HepG2 (cell line): ENCODE data around the gene NKAIN2. TPM values are rescaled to one million over a fixed set of nuclear protein-coding genes. Genes with fewer than 3 reads are reported as not detected.
A peak's percentile ranks its signal among the peaks of the same experiment; 100 is the strongest.
"Not testable (repeated sequence)": the region's sequence is repeated elsewhere in the genome, so short reads cannot be mapped to it uniquely, and the experiment has no call there.

Experiments
- ATAC-seq: fragments of 200-7000 bp; cut with Tn5 transposase; 3 replicates; pipeline ENCODE4 v1.9.1; 2020; ENCODE audit warnings: mild to moderate bottlenecking, moderate library complexity
- BruUV-seq: library from RNA; stranded (reverse); fragments of 400-500 nt; replicated peaks from 2 replicates; lab custom pipeline; 2021; lab: Mats Ljungman, UMichigan
- CTCF ChIA-PET: fragments of 300-600 bp; formaldehyde crosslinking; extraction: SDS; loops from one replicate; lab custom pipeline; 2021; ENCODE audit warnings: low total read pairs, inconsistent platforms, low intra/inter-chr PET ratio; lab: Yijun Ruan, JAX
- POLR2A ChIA-PET: fragments of 350-600 bp; sonication (Branson Sonifier 250); formaldehyde crosslinking; loops from one replicate; lab custom pipeline; 2020; ENCODE audit warnings: antibody characterized with exemption, inconsistent platforms; lab: Yijun Ruan, JAX
- DNase-seq: peaks from one replicate; pipeline ENCODE4 v3.0.0-alpha.2; 2015; ENCODE audit warnings: low spot score
- FAIRE-seq: peaks from 3 replicates; lab custom pipeline; 2011; peaks lifted over from hg19 to GRCh38; lab: Jason Lieb, UNC
- H2AFZ ChIP-seq: one replicate; pipeline ENCODE4 v1.6.1; 2011; ENCODE audit warnings: low read length, inconsistent platforms
- H3K27ac ChIP-seq: fragments of 300-600 bp; 3 replicates; pipeline ENCODE4 v1.8.0; 2011; ENCODE audit warnings: mixed run types, mild to moderate bottlenecking, mixed read lengths, low read length, inconsistent platforms; ENCODE audit not compliant: insufficient read depth; ENCODE audit errors: extremely low read length
- H3K27me3 ChIP-seq, 2 experiments: fragments of 200-600 bp in 1 of 2; 2 replicates in 1 of 2; 3 replicates in 1 of 2; pipeline versions ENCODE4 v1.6.0 to v1.8.0; 2011; ENCODE audit warnings: low read length in 2 of 2, mild to moderate bottlenecking in 2 of 2, moderate library complexity in 2 of 2, inconsistent platforms in 1 of 2; ENCODE audit not compliant: insufficient read depth in 2 of 2, control insufficient read depth in 1 of 2
- H3K36me3 ChIP-seq, 2 experiments: fragments of 200-600 bp in 1 of 2; replicated peaks in 1 of 2; 2 replicates in 1 of 2; 3 replicates in 1 of 2; pipeline versions ENCODE4 v1.5.1 to v1.8.0; 2011; ENCODE audit warnings: low read length in 2 of 2, inconsistent platforms in 1 of 2; ENCODE audit not compliant: insufficient read depth in 2 of 2, control insufficient read depth in 1 of 2
- H3K4me1 ChIP-seq: 2 replicates; pipeline ENCODE4 v1.5.1; 2012; ENCODE audit warnings: low read length, inconsistent platforms; ENCODE audit not compliant: insufficient read depth
- H3K4me2 ChIP-seq: 2 replicates; pipeline ENCODE4 v1.6.0; 2011; ENCODE audit warnings: low read depth, low read length, inconsistent platforms
- H3K4me3 ChIP-seq, 3 experiments: fragments of 200-600 bp in 1 of 3; sonication (generic), shearing (Covaris generic) in 1 of 3; replicated peaks in 1 of 3; 2 replicates each; pipeline ENCODE4 v1.5.1; 2011 to 2016; ENCODE audit warnings: low read length in 3 of 3, inconsistent platforms in 2 of 3, low read depth in 2 of 3, mild to moderate bottlenecking in 2 of 3, control low read depth in 1 of 3, mixed read lengths in 1 of 3; ENCODE audit not compliant: insufficient read depth in 1 of 3
- H3K79me2 ChIP-seq: one replicate; pipeline ENCODE4 v1.6.1; 2011; ENCODE audit warnings: low read length, inconsistent platforms; ENCODE audit not compliant: insufficient read depth
- H3K9ac ChIP-seq: 2 replicates; pipeline ENCODE4 v1.6.0; 2011; ENCODE audit warnings: mild to moderate bottlenecking, low read depth, low read length, inconsistent platforms; ENCODE audit not compliant: insufficient read depth
- H3K9me3 ChIP-seq: 2 replicates; pipeline ENCODE4 v1.5.1; 2012; ENCODE audit warnings: mild to moderate bottlenecking, low read length
- H4K20me1 ChIP-seq: 2 replicates; pipeline ENCODE4 v1.6.0; 2011; ENCODE audit warnings: inconsistent platforms, mild to moderate bottlenecking, low read length, moderate library complexity; ENCODE audit not compliant: insufficient read depth
- MNT ChIP-seq: fragments of 450-650 bp; IDR thresholded peaks from 2 replicates; pipeline ENCODE4 v1.6.1; 2016
- SALL1 ChIP-seq: sonication (generic); formaldehyde crosslinking; IDR thresholded peaks from 2 replicates; pipeline ENCODE4 v1.8.0; 2022; ENCODE audit warnings: mild to moderate bottlenecking, missing genetic modification reagents
- SP5 ChIP-seq: IDR thresholded peaks from 2 replicates; pipeline ENCODE4 v1.6.1; 2016; ENCODE audit warnings: low read depth, borderline replicate concordance
- ZBTB4 ChIP-seq: sonication (generic); formaldehyde crosslinking; IDR thresholded peaks from 2 replicates; pipeline ENCODE4 v1.4.0; 2020; ENCODE audit warnings: missing genetic modification reagents, mild to moderate bottlenecking, borderline replicate concordance
- WGBS: methylation state at CpG from one replicate; pipeline ENCODE4 v1.1.6; 2017; ENCODE audit warnings: low lambda C conversion rate; 5-methylcytosine and 5-hydroxymethylcytosine counted together
- in situ Hi-C: cut with HindIII; loops from 2 replicates; pipeline ENCODE4 v1.10.0; 2017; ENCODE audit warnings: low pct_unique_long_range_greater_than_20kb; ENCODE audit not compliant: extremely low pct_ligation_motif_present
- intact Hi-C: fragments of 100-400 bp; cut with micrococcal nuclease; formaldehyde crosslinking; loops from one replicate; pipeline ENCODE4 v1.10.0; 2022; ENCODE audit not compliant: unreplicated experiment
- polyA plus RNA-seq, 8 experiments: library from polyadenylated mRNA; depleted of rRNA in 3 of 8; stranded (reverse) in 7 of 8; unstranded in 1 of 8; fragments of >200 nt; fragmentation: Illumina TruSeq in 4 of 8; extraction: Trizol in 4 of 8; gene quantifications; 2 replicates each; pipeline versions ENCODE4 v1.2.1 to v1.2.3, GENCODE V29; 2011 to 2016; ENCODE audit warnings: low read depth in 4 of 8, missing spikeins in 1 of 8, mixed read lengths in 1 of 8; ENCODE audit not compliant: insufficient read depth in 1 of 8
- total RNA-seq, 5 experiments: library from RNA; depleted of rRNA; stranded (reverse); fragments of >200 nt; fragmentation: Illumina TruSeq; extraction: Trizol; gene quantifications; 2 replicates each; pipeline ENCODE4 v1.2.3, GENCODE V29; 2016; ENCODE audit warnings: low read depth in 1 of 5
- TF ChIP-seq, protein P1 (sequence below): IDR thresholded peaks from 2 replicates; pipeline ENCODE4 v1.4.0; 2020; ENCODE audit warnings: mild to moderate bottlenecking, missing genetic modification reagents

The NKAIN2 gene
- total and polyA plus RNA-seq, 2 of the 13 experiments (the other 11 are each of a cell fraction or from before 2014, with no cell fraction given) = not detected

- BruUV-seq, POLR2A ChIA-PET, H2AFZ ChIP-seq, CTCF ChIA-PET, H3K27ac ChIP-seq, H4K20me1 ChIP-seq, FAIRE-seq, H3K4me3 ChIP-seq, H3K27me3 ChIP-seq, intact Hi-C loops, H3K79me2 ChIP-seq, DNase-seq, ATAC-seq, H3K4me1 ChIP-seq, H3K9me3 ChIP-seq, H3K36me3 ChIP-seq, H3K9ac ChIP-seq, H3K4me2 ChIP-seq, in situ Hi-C loops: not testable (repeated sequence)
- 16% methylated on average over 4 of the region's 4 CpGs for WGBS
- peak; percentile 96 for TF ChIP-seq MNT
These were observed 606.8 kb downstream of the NKAIN2 start for GRCh38 chr6:124410425-124410824.

DNA sequence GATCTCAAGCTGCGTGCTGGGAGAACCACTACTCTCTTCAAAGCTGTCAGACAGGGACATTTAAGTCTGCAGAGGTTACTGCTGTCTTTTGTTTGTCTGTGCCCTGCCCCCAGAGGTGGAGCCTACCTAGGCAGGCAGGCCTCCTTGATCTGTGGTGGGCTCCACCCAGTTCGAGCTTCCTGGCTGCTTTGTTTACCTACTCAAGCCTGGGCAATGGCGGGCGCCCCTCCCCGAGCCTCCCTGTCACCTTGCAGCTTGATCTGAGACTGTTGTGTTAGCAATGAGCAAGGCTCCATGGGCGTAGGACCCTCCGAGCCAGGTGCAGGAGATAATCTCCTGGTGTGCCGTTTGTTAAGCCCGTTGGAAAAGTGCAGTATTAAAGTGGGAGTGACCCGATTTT lies 609.0 kb downstream of the NKAIN2 start:
- intact Hi-C loops, H3K27ac ChIP-seq, H4K20me1 ChIP-seq, H3K27me3 ChIP-seq, FAIRE-seq, ATAC-seq, H3K36me3 ChIP-seq, H3K9me3 ChIP-seq, H2AFZ ChIP-seq, BruUV-seq, POLR2A ChIA-PET, H3K4me1 ChIP-seq, in situ Hi-C loops, CTCF ChIA-PET, H3K79me2 ChIP-seq: not testable (repeated sequence)
- peak; percentile 13 for DNase-seq
- peak overlapping the region; percentile 77 for H3K4me2 ChIP-seq
- 0 out of 2 replicates have a peak overlapping the region, but pooled peaks have one; percentile 20 for H3K9ac ChIP-seq
- peak overlapping the region; percentile 52 to 66 (median 52); a peak in 5 of 6 replicates for H3K4me3 ChIP-seq
- WGBS = 2% methylated on average over 10 of the region's 10 CpGs
- TF ChIP-seq ZBTB4 (0 out of 2 replicates have a peak, but pooled peaks have one; percentile 42), SALL1 (peak; percentile 33; the same call in 1 of the 2 replicates), SP5 (CRISPR knock-in tag) (0 out of 2 replicates have a peak, but pooled peaks have one; percentile 39)
- TF ChIP-seq, protein P1, sequence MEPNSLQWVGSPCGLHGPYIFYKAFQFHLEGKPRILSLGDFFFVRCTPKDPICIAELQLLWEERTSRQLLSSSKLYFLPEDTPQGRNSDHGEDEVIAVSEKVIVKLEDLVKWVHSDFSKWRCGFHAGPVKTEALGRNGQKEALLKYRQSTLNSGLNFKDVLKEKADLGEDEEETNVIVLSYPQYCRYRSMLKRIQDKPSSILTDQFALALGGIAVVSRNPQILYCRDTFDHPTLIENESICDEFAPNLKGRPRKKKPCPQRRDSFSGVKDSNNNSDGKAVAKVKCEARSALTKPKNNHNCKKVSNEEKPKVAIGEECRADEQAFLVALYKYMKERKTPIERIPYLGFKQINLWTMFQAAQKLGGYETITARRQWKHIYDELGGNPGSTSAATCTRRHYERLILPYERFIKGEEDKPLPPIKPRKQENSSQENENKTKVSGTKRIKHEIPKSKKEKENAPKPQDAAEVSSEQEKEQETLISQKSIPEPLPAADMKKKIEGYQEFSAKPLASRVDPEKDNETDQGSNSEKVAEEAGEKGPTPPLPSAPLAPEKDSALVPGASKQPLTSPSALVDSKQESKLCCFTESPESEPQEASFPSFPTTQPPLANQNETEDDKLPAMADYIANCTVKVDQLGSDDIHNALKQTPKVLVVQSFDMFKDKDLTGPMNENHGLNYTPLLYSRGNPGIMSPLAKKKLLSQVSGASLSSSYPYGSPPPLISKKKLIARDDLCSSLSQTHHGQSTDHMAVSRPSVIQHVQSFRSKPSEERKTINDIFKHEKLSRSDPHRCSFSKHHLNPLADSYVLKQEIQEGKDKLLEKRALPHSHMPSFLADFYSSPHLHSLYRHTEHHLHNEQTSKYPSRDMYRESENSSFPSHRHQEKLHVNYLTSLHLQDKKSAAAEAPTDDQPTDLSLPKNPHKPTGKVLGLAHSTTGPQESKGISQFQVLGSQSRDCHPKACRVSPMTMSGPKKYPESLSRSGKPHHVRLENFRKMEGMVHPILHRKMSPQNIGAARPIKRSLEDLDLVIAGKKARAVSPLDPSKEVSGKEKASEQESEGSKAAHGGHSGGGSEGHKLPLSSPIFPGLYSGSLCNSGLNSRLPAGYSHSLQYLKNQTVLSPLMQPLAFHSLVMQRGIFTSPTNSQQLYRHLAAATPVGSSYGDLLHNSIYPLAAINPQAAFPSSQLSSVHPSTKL (CRISPR knock-in tag) = peak; percentile 37; the same call in 1 of the 2 replicates
